Dermis microvascular lymphatic vessel endothelial cell (primary cell): ENCODE results near the gene LPO. TPM values are rescaled to one million over a fixed set of nuclear protein-coding genes. Genes with fewer than 3 reads are reported as not detected.

Source experiments
- DNase-seq, 2 donors: peaks; one replicate each; pipeline versions ENCODE4 v3.0.0 to v3.0.0-alpha.2; 2010; ENCODE audit warnings: low read depth in 2 of 2
- total RNA-seq: library from RNA; depleted of rRNA; stranded (reverse); fragments of >200 nt; gene quantifications from 2 replicates; pipeline ENCODE4 v1.2.1, GENCODE V29; 2014

The LPO gene
- total RNA-seq, 1 donor from 2014 or later = not detected

- no peak for DNase-seq
These were observed 23.8 kb downstream of the LPO start for GRCh38 chr17:58262149-58262548.

DNA sequence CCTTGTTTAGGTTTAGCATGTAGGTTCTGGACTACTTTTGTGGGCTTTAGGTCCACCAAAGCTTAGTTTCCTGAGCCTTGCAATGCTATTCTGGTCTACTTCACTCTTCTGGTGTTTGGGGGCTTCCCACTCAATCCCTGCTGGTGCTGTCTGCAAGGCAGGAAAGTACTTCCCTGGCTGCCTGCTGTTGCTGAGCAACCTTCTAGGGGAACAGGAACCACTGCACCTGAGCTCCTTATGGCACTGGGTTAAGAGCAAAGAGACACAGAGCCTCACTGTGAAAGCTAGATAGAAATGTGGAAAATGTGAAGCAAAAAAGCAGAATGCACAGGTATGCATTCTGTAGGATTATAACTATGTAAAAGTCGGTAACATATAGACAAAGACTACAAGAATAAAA lies 25.4 kb downstream of the LPO start:
- DNase-seq = no peak

DNA sequence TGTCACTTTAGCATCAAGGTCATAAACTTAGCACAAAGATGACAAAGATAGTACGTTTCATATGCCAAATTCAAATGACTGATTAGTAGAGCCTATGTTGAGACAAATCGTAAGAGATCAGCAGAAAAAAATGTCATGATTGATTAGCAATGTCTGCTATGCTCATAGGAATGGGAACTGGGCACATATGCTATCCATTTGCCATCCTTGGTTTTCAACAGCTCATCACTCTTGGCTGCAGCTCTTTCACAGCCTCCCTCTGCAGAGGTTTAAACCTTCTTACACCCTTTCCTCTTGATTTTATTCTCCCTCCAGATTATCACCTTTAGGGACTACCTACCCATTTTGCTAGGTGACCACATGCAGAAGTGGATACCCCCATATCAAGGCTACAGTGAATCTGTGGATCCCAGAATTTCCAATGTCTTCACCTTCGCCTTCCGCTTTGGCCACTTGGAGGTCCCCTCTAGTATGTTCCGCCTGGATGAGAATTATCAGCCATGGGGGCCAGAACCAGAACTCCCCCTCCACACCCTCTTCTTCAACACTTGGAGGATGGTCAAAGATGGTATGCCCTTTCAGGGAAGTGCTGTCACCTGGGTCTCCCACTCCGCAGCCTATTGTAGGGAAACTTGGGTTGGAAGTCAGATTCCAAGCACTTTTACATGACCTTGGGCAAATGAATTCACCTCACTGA lies 26.2 kb downstream of the LPO start:
- DNase-seq = no peak

DNA sequence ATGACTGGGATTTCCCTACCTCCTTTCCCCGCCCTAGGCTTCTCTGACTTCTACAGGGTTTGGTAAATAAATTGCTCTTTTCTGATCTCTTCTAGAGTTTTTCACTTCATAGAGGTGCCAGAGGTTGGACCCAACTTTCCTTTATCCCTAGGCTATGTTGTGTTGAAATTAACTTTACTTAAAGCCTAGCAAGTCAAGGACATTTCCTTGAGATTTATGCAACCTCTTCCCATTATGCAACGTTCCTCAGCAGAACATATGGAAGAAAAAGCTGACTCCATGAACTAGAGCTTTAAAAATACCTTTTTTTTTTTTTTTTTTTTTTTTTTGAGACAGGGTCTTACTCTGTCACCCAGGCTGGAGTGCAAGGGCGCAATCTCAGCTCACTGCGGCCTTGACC lies 26.9 kb downstream of the LPO start:
- no peak for DNase-seq

DNA sequence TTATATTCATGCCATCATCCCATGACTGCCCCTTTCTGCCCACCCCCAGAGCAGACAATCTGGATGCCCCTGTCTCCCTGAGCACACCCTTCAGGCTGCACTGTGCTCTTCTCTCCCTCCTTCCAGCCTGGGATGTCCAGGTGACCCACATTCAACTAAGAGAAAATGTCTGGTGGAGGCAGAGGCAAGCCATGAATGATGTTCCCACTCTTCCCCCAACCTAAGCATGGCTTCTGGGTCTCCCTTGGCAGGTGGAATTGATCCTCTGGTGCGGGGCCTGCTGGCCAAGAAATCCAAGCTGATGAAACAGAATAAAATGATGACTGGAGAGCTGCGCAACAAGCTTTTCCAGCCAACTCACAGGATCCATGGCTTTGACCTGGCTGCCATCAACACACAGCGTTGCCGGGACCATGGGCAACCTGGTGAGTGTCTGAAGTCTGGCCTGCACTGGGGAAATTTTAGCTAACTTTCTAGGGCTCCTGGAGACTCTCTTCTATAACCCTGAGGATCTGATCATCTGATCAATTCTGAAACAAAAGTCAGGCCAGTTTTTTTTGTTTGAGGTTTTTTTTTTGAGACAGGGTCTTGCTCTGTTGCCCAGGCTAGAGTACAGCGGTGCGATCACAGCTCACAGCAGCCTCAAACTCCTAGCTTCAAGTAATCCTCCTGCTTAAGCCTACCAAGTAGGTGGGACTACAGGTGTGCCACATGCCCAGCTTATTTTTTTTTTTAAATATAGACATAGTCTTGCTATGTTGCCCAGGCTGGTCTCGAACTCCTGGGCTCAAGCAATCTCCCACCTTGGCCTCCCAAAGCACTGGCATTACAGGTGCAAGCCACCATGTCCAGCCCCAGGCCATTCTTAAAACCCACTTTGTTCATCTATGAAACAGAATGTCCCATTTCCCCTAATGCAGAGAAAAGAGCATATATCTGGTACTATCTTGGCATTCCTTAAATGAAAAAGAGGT lies 27.8 kb downstream of the LPO start:
- DNase-seq = no peak

- DNase-seq = no peak
These were observed 29.3 kb downstream of the LPO start for GRCh38 chr17:58267347-58268324.

GRCh38 chr17:58268326-58268725 lies 29.9 kb downstream of the LPO start:
- no peak for DNase-seq

DNA sequence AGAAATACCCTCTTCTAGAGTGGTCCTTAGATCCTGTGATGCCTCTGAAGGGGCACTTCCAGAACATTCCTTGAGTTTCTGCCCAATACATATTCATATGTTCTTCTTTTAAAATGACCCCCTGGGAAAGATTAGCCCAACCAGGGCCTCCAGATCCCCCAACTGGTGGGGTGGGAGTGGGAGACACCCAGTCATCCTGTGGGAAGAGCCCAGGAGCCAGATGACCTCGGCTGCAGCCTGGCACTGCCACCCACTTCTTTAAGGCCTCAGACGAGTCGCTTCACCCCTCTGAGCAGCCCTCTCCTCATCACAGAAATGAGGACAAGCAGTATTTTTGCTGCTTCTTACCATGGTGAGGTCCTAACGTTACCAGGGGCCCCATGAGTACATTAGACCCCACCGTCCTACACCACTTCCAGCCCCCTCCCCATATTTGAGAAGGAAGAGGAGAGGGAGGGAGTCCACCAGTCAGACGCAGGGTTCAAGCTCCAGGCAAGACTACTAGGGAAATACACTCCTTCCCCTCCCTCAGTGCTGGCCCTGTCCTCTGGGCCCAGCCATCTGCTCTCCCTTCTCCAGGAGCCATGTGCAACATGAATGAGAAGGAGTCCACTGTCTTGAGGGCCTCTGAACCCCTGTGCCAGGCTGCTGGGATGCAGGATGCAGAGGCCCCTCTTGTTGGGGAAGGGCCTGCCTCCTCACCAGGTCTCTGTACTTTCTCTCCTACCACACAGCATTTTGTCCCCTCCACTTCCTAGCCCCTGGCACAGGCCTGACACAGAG lies 30.6 kb downstream of the LPO start:
- no peak for DNase-seq

DNA sequence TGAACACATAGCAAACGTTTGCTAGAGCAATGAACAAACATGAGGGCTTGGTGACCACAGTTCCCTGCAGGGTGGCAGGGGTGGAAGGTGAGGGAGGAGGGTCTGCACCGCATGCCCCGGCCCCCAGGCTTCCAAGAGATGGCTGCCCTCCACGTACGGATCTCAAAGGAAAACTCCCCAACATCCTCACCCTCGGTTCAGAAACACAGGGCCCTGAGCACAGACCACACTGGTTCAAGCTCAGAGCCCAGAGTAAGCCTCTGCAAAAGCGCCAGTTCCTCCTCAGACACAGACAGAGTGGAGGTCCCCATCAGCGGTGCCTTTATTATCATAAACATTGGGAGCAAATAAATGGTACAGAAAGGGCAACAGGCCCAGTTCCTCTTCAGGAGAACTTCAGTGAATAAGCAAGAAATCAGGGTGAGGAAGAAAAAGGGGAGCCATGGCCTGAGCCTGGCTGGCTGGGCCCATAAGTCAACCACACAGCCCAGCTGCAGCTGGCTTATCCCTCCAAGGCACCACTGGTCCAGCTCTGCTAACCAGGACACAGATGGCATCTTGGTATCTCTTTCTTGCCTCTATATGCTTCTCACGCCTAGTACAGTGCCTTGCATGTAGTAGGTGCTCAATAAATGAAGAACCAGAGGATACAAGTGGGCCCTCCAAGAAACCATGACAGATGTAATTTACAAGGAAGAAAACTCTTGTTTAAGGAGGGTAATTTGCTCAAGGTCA lies 31.3 kb downstream of the LPO start:
- no peak for DNase-seq

DNA sequence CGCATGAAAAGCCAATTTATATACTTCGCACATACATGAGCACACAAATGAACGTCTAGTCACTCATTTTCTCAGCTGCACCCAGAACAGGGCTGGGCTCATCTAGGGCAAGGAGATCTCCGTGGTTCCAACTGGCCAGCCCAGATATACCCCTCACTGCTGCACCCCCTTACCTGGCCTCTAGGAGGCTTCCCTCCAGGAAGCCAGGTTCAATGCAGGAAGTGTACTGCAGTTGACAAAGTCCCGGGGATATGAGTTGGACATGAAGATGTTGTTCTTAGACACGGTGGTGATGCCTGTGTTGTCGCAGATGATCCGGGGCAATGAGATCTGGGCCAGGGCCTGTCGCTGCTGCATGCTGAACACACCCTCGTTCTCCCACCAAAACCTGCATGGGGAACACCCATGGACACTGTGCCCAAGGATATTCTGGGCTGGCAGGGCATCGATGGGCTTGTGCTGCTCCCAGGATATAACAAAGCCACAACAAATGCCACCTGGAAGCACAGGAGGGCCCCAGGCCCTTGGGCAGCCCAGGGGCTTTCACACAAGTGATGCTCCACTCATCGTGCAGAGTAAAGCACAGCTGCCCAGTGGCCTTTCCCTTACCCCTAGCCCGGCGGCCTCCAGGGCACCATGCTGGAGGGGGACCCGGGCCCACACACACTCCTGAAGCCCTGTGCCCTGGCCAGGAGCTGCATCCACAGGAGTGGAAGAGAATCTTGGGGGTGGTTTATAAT lies 32.3 kb downstream of the LPO start:
- no peak for DNase-seq

GRCh38 chr17:58271216-58271931 lies 33.0 kb downstream of the LPO start:
- DNase-seq = no peak

DNA sequence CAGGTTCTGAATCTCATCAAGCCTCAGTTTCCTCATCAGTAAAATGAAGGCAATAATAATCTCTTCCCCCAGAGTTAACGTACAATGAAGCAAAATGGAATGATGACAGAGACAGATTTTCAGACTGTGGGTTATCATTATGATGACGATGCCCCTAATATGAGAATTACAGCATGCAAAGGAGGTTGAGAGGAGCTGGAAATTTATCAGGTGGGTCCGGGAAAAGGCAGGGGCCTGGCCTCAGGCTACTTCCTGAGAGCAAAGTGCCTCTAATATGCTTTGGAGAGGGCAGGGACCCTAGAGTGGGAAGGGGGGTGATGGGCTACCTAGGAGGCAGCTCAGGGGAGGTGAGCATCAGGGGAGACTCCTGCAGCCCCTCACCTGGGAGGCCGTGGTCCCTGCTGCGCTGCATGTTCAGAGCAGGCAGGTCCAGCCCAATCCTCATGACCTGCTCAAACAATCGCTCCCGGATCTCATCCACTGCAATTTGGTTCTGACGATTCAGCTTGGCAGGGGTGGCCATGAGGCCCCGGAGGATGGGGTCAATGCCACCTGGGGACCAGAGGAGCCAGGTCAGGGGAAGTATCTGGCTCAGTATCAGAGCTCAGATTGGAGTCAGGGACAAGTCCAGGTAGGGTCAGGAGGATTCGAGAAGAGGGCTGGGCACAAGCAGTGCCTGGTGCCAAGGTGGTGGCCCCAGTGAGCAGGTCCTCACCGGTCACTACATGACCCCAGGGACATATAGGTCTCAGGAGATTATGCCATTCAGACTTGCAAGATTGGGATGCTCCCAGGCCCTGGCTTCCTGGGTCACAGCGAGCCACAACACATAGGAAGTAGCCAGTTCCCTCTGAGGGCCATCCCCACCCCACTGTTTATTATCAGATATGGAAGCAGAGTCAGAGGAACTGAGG lies 34.2 kb downstream of the LPO start:
- DNase-seq = no peak

DNA sequence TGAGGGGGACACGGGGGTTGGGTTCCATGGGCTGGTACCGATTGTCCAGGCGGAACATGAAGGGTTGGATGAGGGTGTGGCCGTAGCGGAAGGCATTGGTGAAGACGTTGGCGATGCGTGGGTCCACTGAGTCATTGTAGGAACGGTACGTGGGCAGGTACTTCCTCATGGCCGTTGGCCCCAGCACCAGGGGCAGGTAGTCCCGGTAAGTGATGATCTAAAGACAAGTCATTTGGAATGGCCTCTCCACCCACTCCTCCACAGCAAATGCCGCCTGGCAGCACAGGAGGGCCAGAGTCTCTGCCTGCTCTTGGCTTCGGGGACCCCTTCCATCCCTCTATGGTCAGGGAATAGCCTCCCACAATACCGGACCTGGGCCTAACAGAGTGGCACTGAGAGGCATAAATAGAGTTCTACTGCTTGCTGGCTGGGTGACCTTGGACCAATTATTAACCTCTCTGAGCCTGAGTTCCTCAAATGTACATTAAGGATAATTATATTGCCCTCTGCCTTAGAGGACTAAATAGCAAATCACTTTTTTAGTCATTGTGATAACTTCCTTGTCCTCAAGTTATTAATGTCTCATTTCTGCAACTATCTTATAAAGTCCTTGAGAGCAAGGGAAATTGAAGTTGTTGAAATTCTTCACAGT lies 35.2 kb downstream of the LPO start:
- no peak for DNase-seq

DNA sequence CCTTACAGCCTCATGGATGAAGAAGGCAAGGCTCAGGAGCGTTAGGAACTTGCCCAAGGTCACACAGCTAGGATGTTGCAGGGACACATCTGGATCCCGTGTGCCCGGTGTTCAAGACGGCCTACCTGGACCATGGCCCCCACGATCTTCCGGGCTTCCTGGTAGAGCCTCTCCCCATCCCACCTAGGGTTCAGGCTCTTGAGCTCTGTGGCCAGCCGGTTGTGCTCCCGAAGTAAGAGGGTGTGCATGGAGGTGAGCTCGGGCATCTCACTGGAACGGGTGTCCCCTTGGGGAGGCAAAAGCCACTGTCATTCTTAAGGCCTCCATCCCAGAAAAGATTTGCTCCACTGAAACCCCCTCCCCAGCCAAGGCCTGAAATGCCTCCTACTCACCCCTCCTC lies 37.0 kb downstream of the LPO start:
- DNase-seq = no peak

GRCh38 chr17:58276423-58276822 lies 38.0 kb downstream of the LPO start:
- no peak for DNase-seq

DNA sequence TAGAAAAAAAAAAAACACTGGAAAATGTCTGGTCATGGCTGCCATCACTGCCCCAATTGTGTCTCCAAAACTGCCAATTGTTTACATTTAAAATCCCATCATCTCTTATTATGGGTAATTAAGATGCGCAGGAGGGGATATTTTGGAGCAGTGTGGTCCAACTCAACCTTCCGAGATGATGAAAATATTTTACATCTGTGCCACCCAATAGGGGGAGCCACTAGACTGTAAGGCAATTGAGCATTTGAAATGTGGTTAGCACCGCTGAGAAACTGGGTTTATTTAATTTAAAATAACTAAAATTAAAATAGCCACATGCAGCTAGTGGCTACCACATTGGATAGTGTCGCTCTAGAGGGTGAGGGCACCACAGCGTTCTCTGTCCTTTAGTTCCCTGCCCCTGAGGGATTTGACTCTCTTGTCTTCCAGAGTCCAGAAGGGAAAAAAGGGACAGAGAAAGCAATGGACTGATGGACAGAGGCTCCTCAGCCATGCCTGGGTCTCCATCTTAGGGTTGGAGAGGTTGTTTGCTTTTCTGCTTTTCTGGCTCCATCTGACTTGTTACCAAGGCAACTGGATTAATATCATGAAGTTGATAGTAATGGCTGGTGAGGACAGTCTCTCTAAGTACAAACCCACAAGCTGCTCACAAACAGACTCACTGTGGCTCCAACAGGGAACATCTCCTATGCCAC lies 38.9 kb downstream of the LPO start:
- DNase-seq = no peak
